A549 treated with CORT108297 at 1 μM for 4 hours (cell line): ENCODE data around the gene SLC38A9. TPM values are rescaled to one million over a fixed set of nuclear protein-coding genes. Genes with fewer than 3 reads are reported as not detected.

Experiments
- total RNA-seq: library from RNA; stranded (reverse); fragments of 200-300 nt; extraction: Qiagen RNA extraction; gene quantifications from 5 replicates; pipeline ENCODE4 v1.2.3, GENCODE V29; 2022

Gene SLC38A9
- 22.4 to 36.7 TPM (median 23.7 TPM) in 5 replicates for total RNA-seq

GRCh38 chr5:55712023-55712859 lies at the start of gene SLC38A9:
Gene SLC38A9 (minus strand): TSS chr5:55712324. CDS start chr5:55697958, 14,366 bp downstream.

GRCh38 chr5:55737793-55738192 lies 25.7 kb upstream of the SLC38A9 start, which contains the start of gene DDX4:
Gene DDX4 (plus strand): TSS chr5:55738061. CDS start chr5:55738964, 903 bp downstream.

Other genes with a start within 250 kb of the SLC38A9 start
- 30.0 to 41.2 TPM (median 36.8 TPM) in 5 replicates for gene PLPP1, start 177.4 kb downstream of the SLC38A9 start, total RNA-seq
- not detected in 5 replicates for gene DDX4, start 25.7 kb upstream of the SLC38A9 start, total RNA-seq
- 1.3 to 1.5 TPM (median 1.5 TPM) in 5 replicates for gene IL31RA, start 139.0 kb upstream of the SLC38A9 start, total RNA-seq